ENCODE measurements around the gene FBXO21. TPM values are rescaled to one million over a fixed set of nuclear protein-coding genes. Genes with fewer than 3 reads are reported as not detected.
A peak's percentile ranks its signal among the peaks of the same experiment; 100 is the strongest.

Gene FBXO21
- total RNA-seq, 2 donors from 2014 or later, result 179 to 412 TPM

- no peak for DNase-seq (ENCODE audit: low spot score)
- no peaks in the 10 kb centered on the region for H3K27me3 ChIP-seq (replicated peaks; ENCODE audit: insufficient read depth)
- WGBS, result 52% methylated on average over 14 of the region's 14 CpGs
Measured at GRCh38 chr12:117101953-117102799, 88.1 kb downstream of the FBXO21 start.

GRCh38 chr12:117100851-117101673 is 89.2 kb downstream of the FBXO21 start:
- no peak overlapping the region for H3K27ac ChIP-seq
- H3K4me1 ChIP-seq (replicated peaks), result no peaks in the 10 kb centered on the region
- H3K27me3 ChIP-seq (replicated peaks; ENCODE audit: insufficient read depth), result no peaks in the 10 kb centered on the region
- WGBS, result 69% methylated on average over 8 of the region's 8 CpGs
- TF ChIP-seq, protein P1, sequence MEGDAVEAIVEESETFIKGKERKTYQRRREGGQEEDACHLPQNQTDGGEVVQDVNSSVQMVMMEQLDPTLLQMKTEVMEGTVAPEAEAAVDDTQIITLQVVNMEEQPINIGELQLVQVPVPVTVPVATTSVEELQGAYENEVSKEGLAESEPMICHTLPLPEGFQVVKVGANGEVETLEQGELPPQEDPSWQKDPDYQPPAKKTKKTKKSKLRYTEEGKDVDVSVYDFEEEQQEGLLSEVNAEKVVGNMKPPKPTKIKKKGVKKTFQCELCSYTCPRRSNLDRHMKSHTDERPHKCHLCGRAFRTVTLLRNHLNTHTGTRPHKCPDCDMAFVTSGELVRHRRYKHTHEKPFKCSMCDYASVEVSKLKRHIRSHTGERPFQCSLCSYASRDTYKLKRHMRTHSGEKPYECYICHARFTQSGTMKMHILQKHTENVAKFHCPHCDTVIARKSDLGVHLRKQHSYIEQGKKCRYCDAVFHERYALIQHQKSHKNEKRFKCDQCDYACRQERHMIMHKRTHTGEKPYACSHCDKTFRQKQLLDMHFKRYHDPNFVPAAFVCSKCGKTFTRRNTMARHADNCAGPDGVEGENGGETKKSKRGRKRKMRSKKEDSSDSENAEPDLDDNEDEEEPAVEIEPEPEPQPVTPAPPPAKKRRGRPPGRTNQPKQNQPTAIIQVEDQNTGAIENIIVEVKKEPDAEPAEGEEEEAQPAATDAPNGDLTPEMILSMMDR (IDR thresholded peaks at IDR 0.05), result no peak
- TF ChIP-seq POLR2A (IDR thresholded peaks at IDR 0.05), result no peak
- no peak for TF ChIP-seq POLR2AphosphoS5 (IDR thresholded peaks at IDR 0.05)
- no peak for DNase-seq (ENCODE audit: low spot score)
- intact Hi-C loops (cut with DNase I), result no loop called here
- no peaks in the 10 kb centered on the region for H3K9me3 ChIP-seq
- H3K4me3 ChIP-seq, result no peak overlapping the region
- no peaks in the 10 kb centered on the region for H3K36me3 ChIP-seq

More at GRCh38 chr12:117101953-117102799, 88.1 kb downstream of the FBXO21 start:
- intact Hi-C loops (cut with DNase I), result no loop called here
- Histone ChIP-seq H3K4me1 (replicated peaks) (no peaks in the 10 kb centered on the region), H3K9me3 (no peaks in the 10 kb centered on the region), H3K4me3 (no peak overlapping the region), H3K27ac (no peak overlapping the region), H3K36me3 (no peaks in the 10 kb centered on the region)
- TF ChIP-seq, protein P1 (IDR thresholded peaks at IDR 0.05), result no peak
- TF ChIP-seq POLR2A (IDR thresholded peaks at IDR 0.05), result no peak
- no peak for TF ChIP-seq POLR2AphosphoS5 (IDR thresholded peaks at IDR 0.05)

GRCh38 chr12:117100251-117100650 is 90.0 kb downstream of the FBXO21 start:
- Histone ChIP-seq H3K4me3 (no peak overlapping the region), H3K27me3 (replicated peaks; ENCODE audit: insufficient read depth) (no peaks in the 10 kb centered on the region), H3K27ac (no peak overlapping the region), H3K9me3 (no peaks in the 10 kb centered on the region), H3K4me1 (replicated peaks) (no peaks in the 10 kb centered on the region), H3K36me3 (no peaks in the 10 kb centered on the region)
- 44% methylated on average over 5 of the region's 5 CpGs for WGBS
- intact Hi-C loops (cut with DNase I), result no loop called here
- no peak for DNase-seq (ENCODE audit: low spot score)
- TF ChIP-seq POLR2AphosphoS5 (IDR thresholded peaks at IDR 0.05), result no peak
- TF ChIP-seq, protein P1 (IDR thresholded peaks at IDR 0.05), result no peak
- TF ChIP-seq POLR2A (IDR thresholded peaks at IDR 0.05), result no peak

DNA sequence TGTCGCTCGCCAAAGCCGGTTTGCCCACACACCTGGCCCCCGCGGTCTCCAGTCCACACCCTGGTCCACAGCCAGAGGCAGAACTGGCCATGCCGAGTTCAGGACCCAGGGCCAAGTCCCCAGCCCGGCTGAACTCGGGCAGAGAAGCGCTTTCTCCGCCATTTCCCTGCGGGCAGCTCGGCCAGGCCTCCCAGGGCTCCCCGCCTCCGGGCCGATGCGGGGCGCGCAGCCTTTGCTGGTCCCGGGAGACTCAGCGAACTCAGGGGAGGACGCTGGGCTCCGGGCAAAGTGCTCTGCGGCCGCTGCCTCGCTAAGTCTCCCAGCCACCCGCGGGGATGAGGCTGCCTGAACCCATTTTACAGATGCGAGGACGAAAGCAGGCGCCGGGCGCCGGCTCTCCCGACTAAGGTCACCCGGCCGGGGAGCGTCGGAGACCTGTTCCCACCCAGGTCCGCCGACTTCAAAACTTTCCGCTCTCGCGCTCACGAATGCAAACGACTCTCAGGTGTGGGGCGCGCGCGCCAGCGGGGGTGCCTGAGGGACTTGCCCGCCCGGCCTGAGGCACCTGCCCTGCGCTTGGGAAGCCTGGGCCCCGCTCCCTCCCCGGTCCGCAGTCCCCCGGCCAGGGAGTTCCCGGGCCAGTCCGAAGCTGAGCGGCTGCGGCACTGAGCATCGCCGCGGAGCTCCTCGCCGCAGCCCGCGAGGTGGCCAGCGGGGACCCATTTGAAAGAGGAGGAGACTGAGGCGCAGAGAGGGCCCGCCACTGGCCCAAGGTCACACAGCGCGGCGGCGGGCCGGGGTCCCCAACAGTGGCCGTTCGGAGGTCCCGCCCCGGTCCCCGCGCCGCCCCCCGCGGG is 91.7 kb downstream of the FBXO21 start:
- intact Hi-C loops (cut with DNase I), result no loop called here
- 3% methylated on average over 67 of the region's 85 CpGs for WGBS
- no peaks in the 10 kb centered on the region for H3K9me3 ChIP-seq
- no peak for DNase-seq (ENCODE audit: low spot score)
- no peaks in the 10 kb centered on the region for H3K4me1 ChIP-seq (replicated peaks)
- H3K27ac ChIP-seq, result no peak overlapping the region
- no peaks in the 10 kb centered on the region for H3K27me3 ChIP-seq (replicated peaks; ENCODE audit: insufficient read depth)
- no peaks in the 10 kb centered on the region for H3K36me3 ChIP-seq
- TF ChIP-seq, protein P1 (IDR thresholded peaks at IDR 0.05), result no peak
- no peak for TF ChIP-seq POLR2AphosphoS5 (IDR thresholded peaks at IDR 0.05)
- no peak for TF ChIP-seq POLR2A (IDR thresholded peaks at IDR 0.05)
- H3K4me3 ChIP-seq, result peak overlapping the region; percentile 42 to 54
